ENCODE results near the gene ZNF862.

The ZNF862 gene

DNA sequence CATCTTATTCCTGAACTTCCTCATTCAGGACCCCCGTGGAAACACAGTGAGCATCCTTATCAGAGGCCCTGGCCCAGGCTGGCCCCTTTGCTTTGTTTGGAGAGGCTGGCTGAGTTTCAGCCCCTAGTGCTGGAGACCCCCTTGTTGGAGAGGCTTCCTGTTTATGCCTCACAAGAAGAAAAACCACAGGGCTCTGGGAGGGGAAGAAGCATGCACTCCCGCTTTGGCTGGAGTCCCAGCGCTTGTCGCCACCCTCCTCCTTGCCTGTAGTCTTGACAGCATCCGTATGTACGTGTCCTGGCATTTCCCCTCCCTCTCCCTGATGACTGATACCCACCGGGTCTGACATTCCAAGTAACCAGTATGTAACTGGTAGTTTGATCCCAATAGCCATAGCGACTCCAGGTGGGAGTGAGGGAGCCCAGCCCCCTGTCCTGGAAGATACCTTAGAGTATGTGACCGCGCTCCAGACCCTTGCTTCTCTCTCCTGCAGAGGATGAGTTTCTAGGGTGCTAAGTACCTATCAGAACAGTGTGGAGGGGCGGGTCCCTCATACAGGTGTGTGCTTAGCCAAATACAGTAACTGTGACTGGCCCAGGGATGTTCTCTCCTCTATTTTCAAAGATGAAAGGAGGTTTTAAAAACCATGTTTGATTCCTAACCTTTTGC, 28.7 kb downstream of the ZNF862 start:
- H3K4me3 ChIP-seq (ENCODE audit: low read depth, low read length) = no peak overlapping the region
- in situ Hi-C loops (cut with HindIII; ENCODE audit: low sequenced_read_pairs) = no loop called here
- peak; percentile 46 for DNase-seq (ENCODE audit: low read depth, low spot score)
- TF ChIP-seq, protein P1, sequence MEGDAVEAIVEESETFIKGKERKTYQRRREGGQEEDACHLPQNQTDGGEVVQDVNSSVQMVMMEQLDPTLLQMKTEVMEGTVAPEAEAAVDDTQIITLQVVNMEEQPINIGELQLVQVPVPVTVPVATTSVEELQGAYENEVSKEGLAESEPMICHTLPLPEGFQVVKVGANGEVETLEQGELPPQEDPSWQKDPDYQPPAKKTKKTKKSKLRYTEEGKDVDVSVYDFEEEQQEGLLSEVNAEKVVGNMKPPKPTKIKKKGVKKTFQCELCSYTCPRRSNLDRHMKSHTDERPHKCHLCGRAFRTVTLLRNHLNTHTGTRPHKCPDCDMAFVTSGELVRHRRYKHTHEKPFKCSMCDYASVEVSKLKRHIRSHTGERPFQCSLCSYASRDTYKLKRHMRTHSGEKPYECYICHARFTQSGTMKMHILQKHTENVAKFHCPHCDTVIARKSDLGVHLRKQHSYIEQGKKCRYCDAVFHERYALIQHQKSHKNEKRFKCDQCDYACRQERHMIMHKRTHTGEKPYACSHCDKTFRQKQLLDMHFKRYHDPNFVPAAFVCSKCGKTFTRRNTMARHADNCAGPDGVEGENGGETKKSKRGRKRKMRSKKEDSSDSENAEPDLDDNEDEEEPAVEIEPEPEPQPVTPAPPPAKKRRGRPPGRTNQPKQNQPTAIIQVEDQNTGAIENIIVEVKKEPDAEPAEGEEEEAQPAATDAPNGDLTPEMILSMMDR (IDR thresholded peaks at IDR 0.05; ENCODE audit: low read depth, low read length) = no peak

DNA sequence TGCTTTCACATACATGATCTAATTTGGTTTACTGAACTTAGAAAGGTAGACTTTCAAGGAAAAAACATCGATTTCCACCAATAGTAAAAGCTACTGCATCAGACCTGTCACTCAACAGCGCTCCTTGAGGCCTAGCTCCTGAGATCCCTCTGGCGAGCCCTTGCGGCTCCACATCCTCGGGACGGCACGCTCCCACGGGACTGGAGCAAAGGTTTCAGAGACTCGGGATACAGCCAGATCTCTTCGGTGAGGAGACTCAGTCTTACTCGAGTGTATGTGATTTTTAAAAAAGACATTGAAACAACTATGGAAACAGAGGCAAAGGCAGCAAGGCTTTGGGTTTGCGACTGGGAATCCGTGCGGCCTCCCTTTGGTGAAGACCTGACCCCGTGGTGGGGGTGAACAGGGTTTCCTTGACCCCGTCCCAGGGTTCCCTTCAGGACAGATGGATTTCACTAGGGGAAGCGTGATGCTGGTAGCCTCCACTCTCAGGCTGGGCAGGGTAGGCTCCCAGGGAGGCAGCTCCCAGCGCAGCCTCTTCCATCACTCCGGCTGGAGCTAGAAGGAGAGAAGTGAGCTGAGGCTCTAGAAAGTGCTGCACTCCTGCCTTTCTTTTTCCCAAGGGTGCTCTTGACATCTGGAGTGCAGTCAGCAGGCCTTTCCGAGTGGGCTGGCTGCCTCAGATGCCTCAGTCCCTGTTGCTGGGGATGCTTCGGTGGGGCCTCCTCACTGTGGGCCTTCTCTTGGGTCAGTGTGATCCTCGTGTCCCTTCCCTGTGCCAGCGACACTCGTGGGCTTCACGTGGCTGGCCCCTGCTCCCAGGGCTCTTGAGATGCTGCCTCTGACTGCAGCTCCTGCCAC, 29.8 kb downstream of the ZNF862 start:
- in situ Hi-C loops (cut with HindIII; ENCODE audit: low sequenced_read_pairs) = no loop called here
- no peak overlapping the region for H3K4me3 ChIP-seq (ENCODE audit: low read depth, low read length)
- DNase-seq (ENCODE audit: low read depth, low spot score) = no peak
- TF ChIP-seq, protein P1 (IDR thresholded peaks at IDR 0.05; ENCODE audit: low read depth, low read length) = no peak

DNA sequence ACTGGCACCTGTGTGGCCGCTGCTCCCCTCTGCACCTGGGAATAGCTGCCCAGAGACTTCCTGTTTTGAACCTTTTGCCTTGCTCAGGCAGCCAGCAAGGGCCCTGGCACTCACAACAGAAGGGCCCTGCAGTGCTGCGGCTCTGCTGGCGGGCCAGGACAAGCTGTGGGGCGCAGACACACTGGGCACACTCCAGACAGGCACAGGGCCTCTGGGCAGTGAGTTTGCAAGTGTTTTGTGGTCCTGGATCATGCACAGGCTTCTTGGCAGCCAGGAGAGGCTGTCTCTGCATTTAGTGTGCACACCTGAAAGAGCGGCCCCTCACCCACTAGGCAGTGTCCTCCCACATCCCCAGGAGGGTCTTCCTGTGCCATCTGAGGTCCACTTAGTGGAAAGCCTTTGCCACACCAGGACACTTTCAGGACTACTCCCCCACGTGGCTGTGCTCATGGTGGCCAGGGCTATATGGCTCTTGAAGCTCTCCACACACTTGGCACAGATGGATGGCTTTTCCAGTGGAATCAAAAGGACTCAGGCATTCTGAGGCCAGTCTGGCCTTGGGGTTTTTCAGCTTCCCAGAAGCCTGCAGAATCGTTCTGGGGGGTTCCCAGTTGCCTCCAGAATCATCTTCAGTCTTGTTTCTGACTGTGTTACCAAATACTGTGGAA, 30.6 kb downstream of the ZNF862 start:
- in situ Hi-C loops (cut with HindIII; ENCODE audit: low sequenced_read_pairs) = no loop called here
- no peak overlapping the region for H3K4me3 ChIP-seq (ENCODE audit: low read depth, low read length)
- no peak for DNase-seq (ENCODE audit: low read depth, low spot score)
- TF ChIP-seq, protein P1 (IDR thresholded peaks at IDR 0.05; ENCODE audit: low read depth, low read length) = no peak

DNA sequence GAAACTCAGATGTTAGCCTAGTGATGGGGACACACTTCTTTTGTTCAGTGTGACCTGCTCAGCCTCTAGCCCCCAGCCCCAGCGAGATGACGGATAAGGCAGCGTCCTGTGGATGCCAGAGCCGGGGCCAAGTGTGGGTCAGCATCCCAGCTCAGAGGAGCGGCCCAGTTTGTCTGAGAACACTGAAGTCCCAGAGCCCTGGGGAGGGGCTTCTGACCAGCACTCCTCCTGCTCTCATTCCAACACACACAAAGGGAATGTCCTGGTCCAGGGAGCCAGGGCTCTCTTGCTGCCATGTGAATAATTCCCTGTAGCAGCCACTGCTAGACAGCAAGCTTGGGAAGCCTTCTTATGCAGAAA, 31.1 kb downstream of the ZNF862 start:
- TF ChIP-seq, protein P1 (IDR thresholded peaks at IDR 0.05; ENCODE audit: low read depth, low read length) = no peak
- DNase-seq (ENCODE audit: low read depth, low spot score) = no peak
- no peak overlapping the region for H3K4me3 ChIP-seq (ENCODE audit: low read depth, low read length)
- in situ Hi-C loops (cut with HindIII; ENCODE audit: low sequenced_read_pairs) = no loop called here

DNA sequence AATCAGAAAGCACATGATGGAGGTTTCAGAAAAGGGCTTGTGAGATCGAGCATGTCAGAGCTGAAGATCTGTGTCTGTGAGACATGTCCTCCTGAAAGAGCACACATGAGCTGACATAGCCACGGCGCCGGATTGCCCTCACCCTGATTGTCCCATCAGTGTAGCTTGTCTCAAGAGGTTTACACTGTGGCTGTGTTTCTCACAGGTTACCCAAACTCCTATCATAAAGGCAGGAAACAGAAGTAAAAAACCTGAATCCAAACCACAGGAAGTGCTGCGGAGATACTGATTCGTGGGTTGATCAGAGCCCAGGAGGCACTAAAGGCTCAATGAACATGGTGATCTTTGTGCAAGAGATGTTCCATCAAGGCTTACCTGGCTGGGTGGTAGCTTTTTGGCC, 31.7 kb downstream of the ZNF862 start:
- in situ Hi-C loops (cut with HindIII; ENCODE audit: low sequenced_read_pairs) = no loop called here
- H3K4me3 ChIP-seq (ENCODE audit: low read depth, low read length) = no peak overlapping the region
- DNase-seq (ENCODE audit: low read depth, low spot score) = no peak
- TF ChIP-seq, protein P1 (IDR thresholded peaks at IDR 0.05; ENCODE audit: low read depth, low read length) = no peak

DNA sequence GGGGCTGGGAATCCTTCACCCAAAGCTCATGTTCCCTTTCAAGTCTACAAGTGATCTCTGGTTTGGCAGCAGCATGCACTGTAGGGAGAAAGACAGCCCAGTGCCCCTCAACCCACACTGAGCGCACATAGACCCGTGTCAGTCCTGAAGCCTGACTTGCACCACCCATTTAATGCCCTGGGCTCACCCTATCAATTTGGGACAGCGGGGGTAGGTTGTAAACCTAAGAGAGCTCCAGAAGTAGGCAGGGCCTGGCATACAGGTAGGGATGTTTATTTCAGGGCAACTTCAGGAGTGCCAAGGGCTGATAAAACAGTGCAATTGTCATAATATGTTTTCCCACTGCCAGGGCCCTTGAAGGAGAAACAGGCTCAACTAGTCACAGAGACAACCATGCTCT, 32.1 kb downstream of the ZNF862 start:
- TF ChIP-seq, protein P1 (IDR thresholded peaks at IDR 0.05; ENCODE audit: low read depth, low read length) = no peak
- no peak for DNase-seq (ENCODE audit: low read depth, low spot score)
- in situ Hi-C loops (cut with HindIII; ENCODE audit: low sequenced_read_pairs) = no loop called here
- H3K4me3 ChIP-seq (ENCODE audit: low read depth, low read length) = no peak overlapping the region

All from astrocyte of the spinal cord (primary cell).